HepG2 (cell line): Measurements from ENCODE around the gene NPAS2. TPM values are rescaled to one million over a fixed set of nuclear protein-coding genes. Genes with fewer than 3 reads are reported as not detected.

Experiments used
- ARNT2 ChIP-seq: sonication (generic); formaldehyde crosslinking; IDR thresholded peaks from 2 replicates; pipeline ENCODE4 v1.8.0; 2022; ENCODE audit warnings: mild to moderate bottlenecking, low read depth, missing genetic modification reagents, moderate library complexity
- CCDC6 ChIP-seq: sonication (generic); formaldehyde crosslinking; IDR thresholded peaks from 2 replicates; pipeline ENCODE4 v1.8.1; 2022; ENCODE audit warnings: mild to moderate bottlenecking, missing genetic modification reagents, moderate library complexity
- FOXP1 ChIP-seq, 2 experiments: fragments of 450-650 bp in 1 of 2; IDR thresholded peaks; 2 replicates each; pipeline ENCODE4 v1.6.1; 2017 to 2018; ENCODE audit warnings: antibody characterized with exemption in 1 of 2
- HES4 ChIP-seq: sonication (generic); formaldehyde crosslinking; IDR thresholded peaks from 2 replicates; pipeline ENCODE4 v1.9.0; 2021; ENCODE audit warnings: mild to moderate bottlenecking, missing genetic modification reagents, borderline replicate concordance
- HMGXB4 ChIP-seq, 2 experiments: sonication (generic) in 1 of 2; formaldehyde crosslinking in 1 of 2; IDR thresholded peaks; 2 replicates each; pipeline versions ENCODE4 v1.4.0 to v1.6.1; 2018 to 2020; ENCODE audit warnings: missing genetic modification reagents in 2 of 2, borderline replicate concordance in 1 of 2, low read depth in 1 of 2, mild to moderate bottlenecking in 1 of 2, missing biosample characterization in 1 of 2
- NAIF1 ChIP-seq: sonication (generic); formaldehyde crosslinking; IDR thresholded peaks from 2 replicates; pipeline ENCODE4 v1.5.0; 2020; ENCODE audit warnings: mild to moderate bottlenecking, missing genetic modification reagents, borderline replicate concordance
- NFATC3 ChIP-seq: sonication (generic); formaldehyde crosslinking; IDR thresholded peaks from 2 replicates; pipeline ENCODE4 v1.5.1; 2020; ENCODE audit warnings: mild to moderate bottlenecking, missing genetic modification reagents
- NR3C1 ChIP-seq: sonication (generic); formaldehyde crosslinking; IDR thresholded peaks from 2 replicates; pipeline ENCODE4 v1.4.0; 2020; ENCODE audit warnings: missing genetic modification reagents
- RBM22 ChIP-seq: fragments of 200-400 bp; formaldehyde crosslinking; optimal IDR thresholded peaks from 2 replicates; pipeline ENCODE3; 2017; ENCODE audit warnings: mild to moderate bottlenecking, low read length, moderate library complexity
- SNAI1 ChIP-seq: sonication (generic); formaldehyde crosslinking; IDR thresholded peaks from 2 replicates; pipeline ENCODE4 v1.5.0; 2020; ENCODE audit warnings: mild to moderate bottlenecking, missing genetic modification reagents, borderline replicate concordance
- SRSF9 ChIP-seq: fragments of 200-400 bp; formaldehyde crosslinking; IDR thresholded peaks from 2 replicates; pipeline ENCODE4 v1.6.1; 2018; ENCODE audit warnings: borderline replicate concordance, mild to moderate bottlenecking, low read depth, low read length; ENCODE audit not compliant: insufficient read depth, poor library complexity, severe bottlenecking
- ZEB1 ChIP-seq: IDR thresholded peaks from 2 replicates; pipeline ENCODE4 v1.6.1; 2012; ENCODE audit warnings: mild to moderate bottlenecking, low read depth, inconsistent platforms; ENCODE audit not compliant: insufficient replicate concordance
- ZFP36L2 ChIP-seq: sonication (generic); formaldehyde crosslinking; IDR thresholded peaks from 2 replicates; pipeline ENCODE4 v1.4.0; 2020; ENCODE audit warnings: missing genetic modification reagents
- ZFP37 ChIP-seq: sonication (generic); formaldehyde crosslinking; IDR thresholded peaks from 2 replicates; pipeline ENCODE4 v1.4.0; 2020; ENCODE audit warnings: missing genetic modification reagents, borderline replicate concordance
- ZNF124 ChIP-seq: sonication (generic); formaldehyde crosslinking; IDR thresholded peaks from 2 replicates; pipeline ENCODE4 v1.4.0; 2020; ENCODE audit warnings: missing genetic modification reagents
- ZNF180 ChIP-seq: sonication (generic); formaldehyde crosslinking; IDR thresholded peaks from 2 replicates; pipeline ENCODE4 v1.4.0; 2020; ENCODE audit warnings: low read depth, missing genetic modification reagents, borderline replicate concordance
- ZNF326 ChIP-seq: sonication (generic); formaldehyde crosslinking; IDR thresholded peaks from 2 replicates; pipeline ENCODE4 v1.4.0; 2020; ENCODE audit warnings: missing genetic modification reagents, borderline replicate concordance
- ZNF382 ChIP-seq: sonication (generic); formaldehyde crosslinking; IDR thresholded peaks from 2 replicates; pipeline ENCODE4 v1.5.0; 2020; ENCODE audit warnings: missing genetic modification reagents, mild to moderate bottlenecking, borderline replicate concordance
- ZNF598 ChIP-seq: sonication (generic); formaldehyde crosslinking; IDR thresholded peaks from 2 replicates; pipeline ENCODE4 v1.5.1; 2020; ENCODE audit warnings: mild to moderate bottlenecking, missing genetic modification reagents, borderline replicate concordance
- ZNF691 ChIP-seq: sonication (generic); formaldehyde crosslinking; IDR thresholded peaks from 2 replicates; pipeline ENCODE4 v1.4.0; 2020; ENCODE audit warnings: missing genetic modification reagents, low read depth, mild to moderate bottlenecking, borderline replicate concordance
- ZNF780A ChIP-seq: sonication (generic); formaldehyde crosslinking; IDR thresholded peaks from 2 replicates; pipeline ENCODE4 v1.8.0; 2022; ENCODE audit warnings: mild to moderate bottlenecking, missing genetic modification reagents, moderate library complexity
- polyA plus RNA-seq, 8 experiments: library from polyadenylated mRNA; depleted of rRNA in 3 of 8; stranded (reverse) in 7 of 8; unstranded in 1 of 8; fragments of >200 nt; fragmentation: Illumina TruSeq in 4 of 8; extraction: Trizol in 4 of 8; gene quantifications; 2 replicates each; pipeline versions ENCODE4 v1.2.1 to v1.2.3, GENCODE V29; 2011 to 2016; ENCODE audit warnings: low read depth in 4 of 8, missing spikeins in 1 of 8, mixed read lengths in 1 of 8; ENCODE audit not compliant: insufficient read depth in 1 of 8
- total RNA-seq, 5 experiments: library from RNA; depleted of rRNA; stranded (reverse); fragments of >200 nt; fragmentation: Illumina TruSeq; extraction: Trizol; gene quantifications; 2 replicates each; pipeline ENCODE4 v1.2.3, GENCODE V29; 2016; ENCODE audit warnings: low read depth in 1 of 5
- TF ChIP-seq, protein P1 (sequence below): sonication (generic); formaldehyde crosslinking; IDR thresholded peaks from 2 replicates; pipeline ENCODE4 v1.4.0; 2020; ENCODE audit warnings: missing genetic modification reagents
- TF ChIP-seq, protein P2 (sequence below): sonication (generic); formaldehyde crosslinking; IDR thresholded peaks from 2 replicates; pipeline ENCODE4 v1.5.1; 2020; ENCODE audit warnings: missing genetic modification reagents, mild to moderate bottlenecking, borderline replicate concordance

NPAS2 gene
- total and polyA plus RNA-seq, 2 of the 13 experiments (the other 11 are each of a cell fraction or from before 2014, with no cell fraction given): 14.8 to 37.5 TPM

DNA sequence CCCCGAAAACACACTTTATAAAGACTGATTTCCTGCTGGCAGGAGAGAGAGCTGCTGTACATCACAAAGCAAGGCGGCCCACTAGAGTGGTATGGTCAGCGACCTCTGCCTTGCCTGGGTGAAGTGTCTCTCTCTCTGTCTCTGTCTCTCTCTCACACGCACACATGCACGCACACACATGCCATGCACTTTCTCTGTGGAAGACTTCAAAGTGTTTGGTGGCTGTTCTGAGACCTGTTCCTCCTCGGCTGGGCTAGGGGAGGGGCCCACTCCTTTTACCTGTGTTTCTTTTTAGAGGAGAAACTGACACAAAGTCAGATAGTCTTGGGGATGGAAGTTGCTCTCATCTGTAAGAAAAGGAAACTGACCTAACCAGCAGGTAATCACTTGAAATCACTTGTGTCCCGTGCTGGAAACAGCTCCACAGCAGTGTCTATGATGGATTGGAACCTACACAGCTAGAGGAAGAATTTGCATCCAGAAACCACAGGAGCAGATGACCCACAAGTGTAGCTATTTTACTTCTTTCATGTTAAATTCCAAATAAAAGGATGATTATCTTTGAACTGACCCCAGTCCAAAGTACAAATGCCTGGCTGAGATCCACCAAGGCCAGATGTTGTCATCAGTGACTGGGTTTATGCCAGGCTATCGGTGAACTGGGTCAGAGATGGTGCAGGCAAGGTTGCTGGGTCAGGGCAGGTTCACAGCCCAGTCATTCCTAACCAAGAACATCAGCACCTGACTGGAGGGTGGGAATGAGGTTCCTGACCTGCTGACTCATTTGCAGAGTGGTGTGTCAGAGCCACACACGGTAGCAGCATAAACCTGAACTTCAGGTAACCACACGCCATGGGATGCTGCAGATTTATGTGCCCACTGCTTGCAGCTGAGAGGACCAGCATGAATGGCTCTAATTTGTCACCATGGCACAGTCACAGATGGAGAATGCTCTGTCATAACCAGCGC is 63.0 kb downstream of the NPAS2 start (continued):
- TF ChIP-seq, protein P1, sequence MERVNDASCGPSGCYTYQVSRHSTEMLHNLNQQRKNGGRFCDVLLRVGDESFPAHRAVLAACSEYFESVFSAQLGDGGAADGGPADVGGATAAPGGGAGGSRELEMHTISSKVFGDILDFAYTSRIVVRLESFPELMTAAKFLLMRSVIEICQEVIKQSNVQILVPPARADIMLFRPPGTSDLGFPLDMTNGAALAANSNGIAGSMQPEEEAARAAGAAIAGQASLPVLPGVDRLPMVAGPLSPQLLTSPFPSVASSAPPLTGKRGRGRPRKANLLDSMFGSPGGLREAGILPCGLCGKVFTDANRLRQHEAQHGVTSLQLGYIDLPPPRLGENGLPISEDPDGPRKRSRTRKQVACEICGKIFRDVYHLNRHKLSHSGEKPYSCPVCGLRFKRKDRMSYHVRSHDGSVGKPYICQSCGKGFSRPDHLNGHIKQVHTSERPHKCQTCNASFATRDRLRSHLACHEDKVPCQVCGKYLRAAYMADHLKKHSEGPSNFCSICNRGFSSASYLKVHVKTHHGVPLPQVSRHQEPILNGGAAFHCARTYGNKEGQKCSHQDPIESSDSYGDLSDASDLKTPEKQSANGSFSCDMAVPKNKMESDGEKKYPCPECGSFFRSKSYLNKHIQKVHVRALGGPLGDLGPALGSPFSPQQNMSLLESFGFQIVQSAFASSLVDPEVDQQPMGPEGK (CRISPR knock-in tag): peak; percentile 60
- TF ChIP-seq HMGXB4 (CRISPR knock-in tag; IDR thresholded peaks at IDR 0.05; ENCODE audit: borderline replicate concordance in 1 of 2, low read depth in 1 of 2) (peak in 1 of 2 experiments; percentile 75; a peak in 1 of 4 replicates), HES4 (CRISPR knock-in tag) (no peak), ZNF598 (CRISPR knock-in tag) (no peak), ZNF780A (CRISPR knock-in tag) (no peak; the same call in 1 of the 2 replicates), ZNF180 (CRISPR knock-in tag) (no peak), SRSF9 (no peak), CCDC6 (no peak), ZNF326 (no peak), ZFP36L2 (CRISPR knock-in tag) (no peak), ZNF691 (peak; percentile 57; the same call in 1 of the 2 replicates), NFATC3 (CRISPR knock-in tag) (no peak), ZNF124 (CRISPR knock-in tag) (no peak), RBM22 (peak; percentile 63), FOXP1 (IDR thresholded peaks at IDR 0.05) (no peak), FOXP1 (CRISPR knock-in tag; IDR thresholded peaks at IDR 0.05) (peak; percentile 78), ZEB1 (peak; percentile 82), ZFP37 (CRISPR knock-in tag) (no peak), ARNT2 (no peak), NR3C1 (no peak), SNAI1 (no peak), ZNF382 (CRISPR knock-in tag) (no peak), NAIF1 (CRISPR knock-in tag) (no peak)
- TF ChIP-seq, protein P2, sequence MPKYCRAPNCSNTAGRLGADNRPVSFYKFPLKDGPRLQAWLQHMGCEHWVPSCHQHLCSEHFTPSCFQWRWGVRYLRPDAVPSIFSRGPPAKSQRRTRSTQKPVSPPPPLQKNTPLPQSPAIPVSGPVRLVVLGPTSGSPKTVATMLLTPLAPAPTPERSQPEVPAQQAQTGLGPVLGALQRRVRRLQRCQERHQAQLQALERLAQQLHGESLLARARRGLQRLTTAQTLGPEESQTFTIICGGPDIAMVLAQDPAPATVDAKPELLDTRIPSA: no peak
